Transverse colon (tissue), 4 donors: ENCODE measurements around the gene OXCT2. TPM values are rescaled to one million over a fixed set of nuclear protein-coding genes. Genes with fewer than 3 reads are reported as not detected.
A peak's percentile ranks its signal among the peaks of the same experiment; 100 is the strongest.
"Not testable (repeated sequence)": the region's sequence is repeated elsewhere in the genome, so short reads cannot be mapped to it uniquely, and the experiment has no call there.

Source experiments
- DNase-seq: peaks from one replicate; pipeline ENCODE4 v3.0.0-alpha.2; 2019
- H3K27ac ChIP-seq, 4 donors: fragments of 200-600 bp; sonication (generic); 2 replicates each; pipeline ENCODE4 v1.5.1; 2016 to 2018; ENCODE audit warnings: inconsistent platforms in 4 of 4
- H3K27me3 ChIP-seq: fragments of 200-600 bp; sonication (generic); 2 replicates; pipeline ENCODE4 v1.5.1; 2017; ENCODE audit warnings: inconsistent platforms
- H3K36me3 ChIP-seq, 4 donors: fragments of 200-600 bp; sonication (generic); 2 replicates each; pipeline ENCODE4 v1.5.1; 2017 to 2019; ENCODE audit warnings: inconsistent platforms in 4 of 4
- H3K4me1 ChIP-seq, 4 donors: fragments of 200-600 bp; sonication (generic); 2 replicates each; pipeline ENCODE4 v1.5.1; 2017 to 2020; ENCODE audit warnings: inconsistent platforms in 4 of 4
- H3K4me3 ChIP-seq, 4 donors: fragments of 200-600 bp; sonication (generic); 1 replicate in 1 of 4; 2 replicates in 3 of 4; pipeline versions ENCODE4 v1.5.1 to v1.6.1; 2017 to 2019; ENCODE audit warnings: inconsistent platforms in 4 of 4
- H3K9me3 ChIP-seq, 2 donors: fragments of 200-600 bp; sonication (generic); 2 replicates each; pipeline ENCODE4 v1.5.1; 2017 to 2019; ENCODE audit warnings: inconsistent platforms in 2 of 2
- CTCF ChIP-seq, 5 experiments: fragments of 200-600 bp in 3 of 5; fragments of 450-650 bp in 2 of 5; sonication (generic) in 3 of 5; IDR thresholded peaks; 1 replicate in 2 of 5; 2 replicates in 3 of 5; pipeline ENCODE4 v1.5.1; 2016 to 2017; ENCODE audit warnings: antibody characterized with exemption in 5 of 5, inconsistent platforms in 3 of 5, mild to moderate bottlenecking in 2 of 5, moderate library complexity in 1 of 5
- EP300 ChIP-seq: sonication (generic); formaldehyde crosslinking; IDR thresholded peaks from one replicate; pipeline ENCODE4 v1.6.1; 2017; ENCODE audit warnings: antibody characterized with exemption, low read depth
- POLR2A ChIP-seq: fragments of 450-650 bp; IDR thresholded peaks from one replicate; pipeline ENCODE4 v1.6.1; 2016; ENCODE audit warnings: antibody characterized with exemption, mild to moderate bottlenecking, moderate library complexity
- POLR2AphosphoS5 ChIP-seq, 3 donors: sonication (generic); formaldehyde crosslinking; IDR thresholded peaks; one replicate each; pipeline ENCODE4 v1.6.1; 2016; ENCODE audit warnings: antibody characterized with exemption in 3 of 3
- WGBS, 2 donors: methylation state at CpG; one replicate each; pipeline ENCODE4 v1.1.5; 2018; ENCODE audit warnings: low coverage in 1 of 2; 5-methylcytosine and 5-hydroxymethylcytosine counted together
- in situ Hi-C, 4 donors: fragments of 200-750 bp; cut with MboI; loops; one replicate each; pipeline versions ENCODE4 v1.15.0 to v1.15.1; 2017; ENCODE audit warnings: low sequenced_read_pairs in 3 of 4, low pct_ligation_motif_present in 1 of 4, low pct_unique_long_range_greater_than_20kb in 1 of 4
- intact Hi-C: fragments of 100-400 bp; cut with DNase I; formaldehyde crosslinking; loops from one replicate; pipeline ENCODE4 v1.15.1; 2023; ENCODE audit warnings: low total_unique reads
- total RNA-seq, 4 donors: library from RNA; depleted of rRNA; stranded (reverse); fragments of >200 nt; gene quantifications; one replicate each; pipeline ENCODE4 v1.1.0, GENCODE V29; 2016

Gene OXCT2
- total RNA-seq = 10 to 100 TPM in 1 of 4 donors, 1 to 10 TPM in 2, under 1 TPM in 1; 0.40 to 10.8 (median 6.2) TPM

- H3K9me3 ChIP-seq, intact Hi-C loops, H3K36me3 ChIP-seq, DNase-seq, H3K4me1 ChIP-seq, H3K27ac ChIP-seq, in situ Hi-C loops, H3K27me3 ChIP-seq: not testable (repeated sequence)
- 18% methylated on average over 21 of the region's 57 CpGs; no CpG with 5 or more reads in 1 of the 2 donors for WGBS, 2 donors
- H3K4me3 ChIP-seq = peak within 1 kb of the TSS in 1 of 4 donors; percentile 23
Measured at GRCh38 chr1:39771022-39771532, at the start of gene OXCT2. TSS of gene OXCT2 (minus strand) at chr1:39771348. CDS start at chr1:39771255, 93 bp downstream.

GRCh38 chr1:39819091-39819812 is 48.1 kb upstream of the OXCT2 start:
- 20 to 75% methylated on average over 1 to 22 of the region's 22 CpGs for WGBS, 2 donors
- intact Hi-C loops = loop anchor here (5.0 kb wide), 1 partner anchor 83 kb away; the partner anchor contains the start of gene MYCL
- peak; percentile 85 for DNase-seq
- no peaks in the 10 kb centered on the region for H3K9me3 ChIP-seq
- H3K27me3 ChIP-seq = no peaks in the 10 kb centered on the region
- H3K4me3 ChIP-seq = no peak overlapping the region
- in situ Hi-C loops = loop anchor here in 3 of 4 donors (5.0 to 10.0 kb wide), 2 partner anchors 153 to 156 kb away; no protein-coding TSS in a partner anchor
- TF ChIP-seq POLR2A = peak; percentile 16
- no peak for TF ChIP-seq EP300
- peak in 1 of 3 donors; percentile 17 for TF ChIP-seq POLR2AphosphoS5 (IDR thresholded peaks at IDR 0.05)
- TF ChIP-seq CTCF (IDR thresholded peaks at IDR 0.05) = no peak
- H3K4me1 ChIP-seq = peaks cover 9 to 30% (median 26%) of the 10 kb centered on the region in 4 donors
- H3K36me3 ChIP-seq = no peaks in the 10 kb centered on the region
- H3K27ac ChIP-seq = peak overlapping the region; percentile 84 to 90 (median 86)

GRCh38 chr1:39818482-39818881 is 47.3 kb upstream of the OXCT2 start:
- intact Hi-C loops (loop anchor here (5.0 kb wide), 1 partner anchor 84 kb away; the partner anchor contains the start of gene MYCL), in situ Hi-C loops (loop anchor here in 3 of 4 donors (5.0 to 10.0 kb wide), 2 partner anchors 154 to 156 kb away; no protein-coding TSS in a partner anchor)
- Histone ChIP-seq H3K36me3 (no peaks in the 10 kb centered on the region), H3K4me3 (no peak overlapping the region), H3K4me1 (peaks cover 9 to 29% (median 26%) of the 10 kb centered on the region in 4 donors), H3K9me3 (no peaks in the 10 kb centered on the region), H3K27ac (peak overlapping the region; percentile 84 to 90 (median 86)), H3K27me3 (no peaks in the 10 kb centered on the region)
- peak; percentile 86 for DNase-seq
- TF ChIP-seq POLR2A = peak; percentile 61
- no peak for TF ChIP-seq EP300
- peak in 2 of 3 donors; percentile 71 to 78 for TF ChIP-seq POLR2AphosphoS5 (IDR thresholded peaks at IDR 0.05)
- TF ChIP-seq CTCF (IDR thresholded peaks at IDR 0.05) = no peak
- WGBS, 2 donors = 40% methylated on average over 1 of the region's 2 CpGs; no CpG with 5 or more reads in 1 of the 2 donors

GRCh38 chr1:39817091-39817932 is 46.2 kb upstream of the OXCT2 start:
- not testable (repeated sequence) for H3K36me3 ChIP-seq, H3K4me3 ChIP-seq, H3K9me3 ChIP-seq, H3K27me3 ChIP-seq
- intact Hi-C loops (loop anchor here (2.0 to 5.0 kb wide), 2 partner anchors 85 to 155 kb away; partner anchors contain the start of gene MYCL), in situ Hi-C loops (loop anchor here in 3 of 4 donors (5.0 to 10.0 kb wide), 2 partner anchors 155 to 157 kb away; no protein-coding TSS in a partner anchor)
- TF ChIP-seq POLR2AphosphoS5 (IDR thresholded peaks at IDR 0.05) (peak; percentile 37 to 87 (median 86)), CTCF (IDR thresholded peaks at IDR 0.05) (peak in 3 of 5 experiments; percentile 4 to 35 (median 25)), POLR2A (peak; percentile 80)
- peak; percentile 91 for DNase-seq
- Histone ChIP-seq H3K27ac (peak overlapping the region; percentile 84 to 90 (median 86)), H3K4me1 (peaks cover 9 to 29% (median 26%) of the 10 kb centered on the region in 4 donors)
- WGBS, 2 donors = 38% methylated on average over 16 of the region's 24 CpGs; no CpG with 5 or more reads in 1 of the 2 donors
